H9 (cell line): ENCODE results near the gene LRRC45. TPM values are rescaled to one million over a fixed set of nuclear protein-coding genes. Genes with fewer than 3 reads are reported as not detected.
A peak's percentile ranks its signal among the peaks of the same experiment; 100 is the strongest.

ENCODE experiments used
- DNase-seq: peaks from one replicate; pipeline ENCODE4 v3.0.0-alpha.2; 2017
- H2AFZ ChIP-seq: one replicate; pipeline ENCODE4 v1.6.1; 2013; ENCODE audit warnings: mild to moderate bottlenecking, low read length, control low read depth, moderate library complexity
- H2AK5ac ChIP-seq: 2 replicates; pipeline ENCODE4 v1.6.1; 2013; ENCODE audit warnings: low read length, control low read depth, mixed read lengths; ENCODE audit not compliant: insufficient read length
- H2BK120ac ChIP-seq: one replicate; pipeline ENCODE4 v1.6.1; 2013; ENCODE audit warnings: low read depth, mild to moderate bottlenecking, low read length, control low read depth, inconsistent platforms; ENCODE audit not compliant: poor library complexity, severe bottlenecking
- H2BK12ac ChIP-seq: 2 replicates; pipeline ENCODE4 v1.6.1; 2013; ENCODE audit warnings: low read length, control low read depth, mixed read lengths, low read depth; ENCODE audit not compliant: insufficient read length
- H2BK15ac ChIP-seq: 2 replicates; pipeline ENCODE4 v1.6.1; 2013; ENCODE audit warnings: low read depth, low read length, control low read depth
- H2BK20ac ChIP-seq: one replicate; pipeline ENCODE4 v1.6.1; 2013; ENCODE audit warnings: low read depth, mild to moderate bottlenecking, low read length, control low read depth, inconsistent platforms; ENCODE audit not compliant: poor library complexity, severe bottlenecking
- H2BK5ac ChIP-seq: 2 replicates; pipeline ENCODE4 v1.6.1; 2013; ENCODE audit warnings: low read length, control low read depth, mixed read lengths; ENCODE audit not compliant: insufficient read length
- H3K14ac ChIP-seq: 2 replicates; pipeline ENCODE4 v1.6.1; 2013; ENCODE audit warnings: low read length, control low read depth; ENCODE audit not compliant: insufficient read depth
- H3K18ac ChIP-seq: 2 replicates; pipeline ENCODE4 v1.6.1; 2013; ENCODE audit warnings: low read depth, mild to moderate bottlenecking, mixed read lengths, low read length, control low read depth; ENCODE audit not compliant: insufficient read length
- H3K23ac ChIP-seq: 2 replicates; pipeline ENCODE4 v1.6.1; 2013; ENCODE audit warnings: low read length, control low read depth, mixed read lengths, low read depth; ENCODE audit not compliant: insufficient read length
- H3K23me2 ChIP-seq: 2 replicates; pipeline ENCODE4 v1.6.1; 2013; ENCODE audit warnings: low read depth, mild to moderate bottlenecking, mixed read lengths, low read length, control low read depth; ENCODE audit not compliant: insufficient read length, poor library complexity, severe bottlenecking
- H3K27ac ChIP-seq: 2 replicates; pipeline ENCODE4 v1.5.1; 2013; ENCODE audit warnings: low read length, control low read depth, mixed read lengths, low read depth; ENCODE audit not compliant: insufficient read length
- H3K27me3 ChIP-seq: 2 replicates; pipeline ENCODE4 v1.6.1; 2013; ENCODE audit warnings: low read length, control low read depth, inconsistent platforms; ENCODE audit not compliant: insufficient read depth
- H3K4ac ChIP-seq: 2 replicates; pipeline ENCODE4 v1.6.1; 2013; ENCODE audit warnings: low read depth, mild to moderate bottlenecking, control low read depth, inconsistent platforms, low read length, moderate library complexity
- H3K4me1 ChIP-seq: 2 replicates; pipeline ENCODE4 v1.6.1; 2013; ENCODE audit warnings: low read length, control low read depth, inconsistent platforms; ENCODE audit not compliant: insufficient read depth
- H3K4me2 ChIP-seq: 2 replicates; pipeline ENCODE4 v1.6.1; 2013; ENCODE audit warnings: low read length, control low read depth, mixed read lengths; ENCODE audit not compliant: insufficient read length, insufficient read depth
- H3K56ac ChIP-seq: 2 replicates; pipeline ENCODE4 v1.6.1; 2013; ENCODE audit warnings: low read depth, mild to moderate bottlenecking, mixed read lengths, low read length, control low read depth; ENCODE audit not compliant: insufficient read length
- H3K79me1 ChIP-seq: 2 replicates; pipeline ENCODE4 v1.6.1; 2013; ENCODE audit warnings: low read depth, mild to moderate bottlenecking, moderate library complexity, low read length, control low read depth, inconsistent platforms; ENCODE audit not compliant: insufficient read depth, poor library complexity, severe bottlenecking
- H3K79me2 ChIP-seq: 2 replicates; pipeline ENCODE4 v1.6.1; 2013; ENCODE audit warnings: low read length, control low read depth, inconsistent platforms; ENCODE audit not compliant: insufficient read depth
- H3K9ac ChIP-seq: 2 replicates; pipeline ENCODE4 v1.6.1; 2013; ENCODE audit warnings: low read length, control low read depth, mixed read lengths; ENCODE audit not compliant: insufficient read length; ENCODE audit errors: extremely low read depth
- H3K9me3 ChIP-seq: one replicate; pipeline ENCODE4 v1.6.1; 2013; ENCODE audit warnings: low read depth, low read length, inconsistent platforms; ENCODE audit not compliant: control insufficient read depth
- H3T11ph ChIP-seq: one replicate; pipeline ENCODE4 v1.6.1; 2013; ENCODE audit warnings: mild to moderate bottlenecking, low read length, control low read depth, inconsistent platforms
- H4K20me1 ChIP-seq: one replicate; pipeline ENCODE4 v1.6.1; 2013; ENCODE audit not compliant: control insufficient read depth, insufficient read length, insufficient read depth
- H4K5ac ChIP-seq: 2 replicates; pipeline ENCODE4 v1.6.1; 2013; ENCODE audit warnings: low read depth, mild to moderate bottlenecking, mixed read lengths, low read length, control low read depth; ENCODE audit not compliant: insufficient read length
- H4K8ac ChIP-seq: replicated peaks from 2 replicates; pipeline ENCODE4 v1.6.1; 2013; ENCODE audit warnings: low read length, control low read depth, mixed read lengths, low read depth; ENCODE audit not compliant: insufficient read length
- H4K91ac ChIP-seq: 2 replicates; pipeline ENCODE4 v1.6.1; 2013; ENCODE audit warnings: low read depth, mild to moderate bottlenecking, moderate library complexity, mixed read lengths, low read length, control low read depth; ENCODE audit not compliant: insufficient read length
- H3K27ac Mint-ChIP-seq, 3 experiments: 2 replicates in 2 of 3; 3 replicates in 1 of 3; pipeline ENCODE4 v1.8.0; 2020 to 2021; ENCODE audit warnings: mixed read lengths in 3 of 3, mild to moderate bottlenecking in 1 of 3, moderate library complexity in 1 of 3
- H3K27me3 Mint-ChIP-seq: 2 replicates; pipeline ENCODE4 v1.8.0; 2021; ENCODE audit warnings: low read depth, mild to moderate bottlenecking, moderate library complexity, mixed read lengths
- H3K36me3 Mint-ChIP-seq, 3 experiments: 2 replicates in 2 of 3; 3 replicates in 1 of 3; pipeline ENCODE4 v1.8.0; 2020 to 2021; ENCODE audit warnings: low read depth in 3 of 3, mixed read lengths in 3 of 3; ENCODE audit not compliant: insufficient read depth in 1 of 3
- H3K4me1 Mint-ChIP-seq, 2 experiments: 2 replicates each; pipeline ENCODE4 v1.8.0; 2020; ENCODE audit warnings: mixed read lengths in 2 of 2
- H3K4me3 Mint-ChIP-seq, 2 experiments: 2 replicates in 1 of 2; 3 replicates in 1 of 2; pipeline ENCODE4 v1.8.0; 2020 to 2021; ENCODE audit warnings: mild to moderate bottlenecking in 2 of 2, mixed read lengths in 2 of 2, moderate library complexity in 1 of 2
- H3K9me3 Mint-ChIP-seq, 2 experiments: 2 replicates in 1 of 2; 3 replicates in 1 of 2; pipeline ENCODE4 v1.8.0; 2020; ENCODE audit warnings: mild to moderate bottlenecking in 2 of 2, mixed read lengths in 2 of 2, moderate library complexity in 1 of 2
- CTCF ChIP-seq: fragments of 200-600 bp; sonication (generic); conservative IDR thresholded peaks from 3 replicates; pipeline ENCODE4 v1.8.0; 2021; ENCODE audit warnings: antibody characterized with exemption, mild to moderate bottlenecking
- WGBS: extraction: QIAGEN DNeasy Blood & Tissue Kit; methylation state at CpG from one replicate; pipeline ENCODE4 v1.1.7; 2013; ENCODE audit warnings: missing lambda C conversion rate, low lambda C conversion rate, mixed read lengths; ENCODE audit not compliant: insufficient read length; ENCODE audit errors: extremely low coverage; 5-methylcytosine and 5-hydroxymethylcytosine counted together
- total RNA-seq: library from RNA; stranded (reverse); gene quantifications from 2 replicates; pipeline ENCODE4 v1.2.1, GENCODE V29; 2021

The LRRC45 gene
- total RNA-seq, 1 experiment from 2014 or later, result 28.7 TPM

- Histone ChIP-seq H4K8ac (no peak within 1 kb of the TSS), H3K79me1 (peaks cover 2% of the 10 kb centered on the region), H3K9ac (peak within 1 kb of the TSS; percentile 43), H4K5ac (no peak within 1 kb of the TSS), H3K9me3 (no peaks in the 10 kb centered on the region), H3K56ac (no peak within 1 kb of the TSS), H3K14ac (no peak within 1 kb of the TSS; the same call in 1 of the 2 replicates), H3K27ac (no peak within 1 kb of the TSS), H3T11ph (no peak within 1 kb of the TSS), H3K23me2 (no peaks in the 10 kb centered on the region), H2BK15ac (no peak within 1 kb of the TSS), H4K20me1 (peaks cover 3% of the 10 kb centered on the region), H3K27me3 (no peaks in the 10 kb centered on the region), H3K23ac (no peak within 1 kb of the TSS), H3K79me2 (no peaks in the 10 kb centered on the region), H3K4ac (no peak within 1 kb of the TSS), H2AFZ (no peak within 1 kb of the TSS), H3K4me2 (peak within 1 kb of the TSS; percentile 72), H3K18ac (no peak within 1 kb of the TSS), H3K4me1 (no peaks in the 10 kb centered on the region), H2BK20ac (no peak within 1 kb of the TSS), H2BK5ac (no peak within 1 kb of the TSS), H4K91ac (no peak within 1 kb of the TSS), H2BK12ac (no peak within 1 kb of the TSS), H2BK120ac (no peak within 1 kb of the TSS), H2AK5ac (no peak within 1 kb of the TSS)
- TF ChIP-seq CTCF, result no peak
- Mint-ChIP-seq H3K36me3 (peaks cover 10 to 47% (median 42%) of the 10 kb centered on the region in 3 experiments; a peak in 6 of 7 replicates), H3K27ac (peak within 1 kb of the TSS in 1 of 3 experiments; percentile 64; a peak in 2 of 7 replicates), H3K9me3 (no peaks in the 10 kb centered on the region), H3K4me1 (peaks cover 0 to 13% of the 10 kb centered on the region in 2 experiments; a peak in 2 of 4 replicates), H3K4me3 (peak within 1 kb of the TSS; percentile 89 to 93), H3K27me3 (no peaks in the 10 kb centered on the region; the same call in 1 of the 2 replicates)
- WGBS, result no CpG with 5 or more reads among the region's 94 CpGs
- peak; percentile 75 for DNase-seq
Measured at GRCh38 chr17:82051776-82052637, 28.9 kb downstream of the LRRC45 start, which contains the start of the genes GPS1 and RFNG. Gene GPS1 (plus strand): TSS chr17:82051898. CDS start chr17:82051932, 34 bp downstream. Gene RFNG (minus strand): TSS chr17:82051811. CDS start chr17:82051766, 45 bp downstream.
